K562 (cell line): ENCODE results near the gene CCT3. TPM values are rescaled to one million over a fixed set of nuclear protein-coding genes. Genes with fewer than 3 reads are reported as not detected.

Source experiments
- ADNP ChIP-seq: fragments of 200-800 bp; sonication (Bioruptor generic); IDR thresholded peaks from 2 replicates; pipeline ENCODE4 v1.6.1; 2016; ENCODE audit warnings: missing genetic modification characterization, missing compliant biosample characterization
- ARNT ChIP-seq, 2 experiments: fragments of 450-650 bp; IDR thresholded peaks; 2 replicates each; pipeline ENCODE4 v1.6.1; 2016; ENCODE audit warnings: mild to moderate bottlenecking in 1 of 2
- CBFA2T2 ChIP-seq: fragments of 450-650 bp; conservative IDR thresholded peaks from 2 replicates; pipeline ENCODE4 v1.6.1; 2017; ENCODE audit warnings: mild to moderate bottlenecking
- JUND ChIP-seq, 2 experiments: IDR thresholded peaks; 2 replicates in 1 of 2; 3 replicates in 1 of 2; pipeline ENCODE4 v1.6.1; 2011; ENCODE audit warnings: borderline replicate concordance in 2 of 2, low read depth in 2 of 2, low read length in 2 of 2, improper control_type of control experiment in 1 of 2, missing biosample characterization in 1 of 2, missing genetic modification characterization in 1 of 2, missing genetic modification reagents in 1 of 2
- MXI1 ChIP-seq: IDR thresholded peaks from 2 replicates; pipeline ENCODE4 v1.6.1; 2011; ENCODE audit warnings: low read depth, mild to moderate bottlenecking, improper control_type of control experiment, low read length
- MYBL2 ChIP-seq, 2 experiments: fragments of 450-650 bp in 1 of 2; sonication (generic) in 1 of 2; formaldehyde crosslinking in 1 of 2; IDR thresholded peaks; 2 replicates each; pipeline versions ENCODE4 v1.6.1 to v1.8.1; 2017 to 2022; ENCODE audit warnings: borderline replicate concordance in 1 of 2, inconsistent platforms in 1 of 2, low read depth in 1 of 2, mild to moderate bottlenecking in 1 of 2, missing genetic modification reagents in 1 of 2, moderate library complexity in 1 of 2
- NCOA6 ChIP-seq: fragments of 450-650 bp; IDR thresholded peaks from 2 replicates; pipeline ENCODE4 v1.6.1; 2017; ENCODE audit warnings: mild to moderate bottlenecking
- POLR2G ChIP-seq: fragments of 200-400 bp; formaldehyde crosslinking; IDR thresholded peaks from 2 replicates; pipeline ENCODE4 v1.6.1; 2017; ENCODE audit warnings: low read depth, mild to moderate bottlenecking, antibody characterized with exemption, low read length, moderate library complexity
- PURB ChIP-seq: sonication (generic); formaldehyde crosslinking; IDR thresholded peaks from 2 replicates; pipeline ENCODE4 v1.9.0; 2021; ENCODE audit warnings: low read depth, mild to moderate bottlenecking, missing genetic modification reagents
- RBFOX2 ChIP-seq: fragments of 200-400 bp; formaldehyde crosslinking; IDR thresholded peaks from 2 replicates; pipeline ENCODE4 v1.6.1; 2017; ENCODE audit warnings: low read depth, mild to moderate bottlenecking, low read length, moderate library complexity
- SIX5 ChIP-seq, 2 experiments: IDR thresholded peaks; 2 replicates each; pipeline ENCODE4 v1.6.1; 2011; ENCODE audit warnings: low read length in 2 of 2, borderline replicate concordance in 1 of 2, low read depth in 1 of 2, mild to moderate bottlenecking in 1 of 2, moderate library complexity in 1 of 2; ENCODE audit not compliant: insufficient read depth in 1 of 2
- SMARCA5 ChIP-seq: fragments of 450-650 bp; IDR thresholded peaks from 2 replicates; pipeline ENCODE4 v1.6.1; 2016
- SMC3 ChIP-seq: conservative IDR thresholded peaks from 2 replicates; pipeline ENCODE4 v1.6.1; 2011; ENCODE audit warnings: low read depth, low read length, improper control_type of control experiment; ENCODE audit not compliant: insufficient read depth
- SREBF2 ChIP-seq: sonication (generic); formaldehyde crosslinking; IDR thresholded peaks from 2 replicates; pipeline ENCODE4 v1.4.0; 2020; ENCODE audit warnings: mild to moderate bottlenecking, missing genetic modification reagents
- TAL1 ChIP-seq: fragments of 450-650 bp; IDR thresholded peaks from 2 replicates; pipeline ENCODE4 v1.6.1; 2016; ENCODE audit warnings: mild to moderate bottlenecking
- ZNF76 ChIP-seq: fragments of 250-450 bp; sonication (Bioruptor Pico); IDR thresholded peaks from 2 replicates; pipeline ENCODE4 v1.4.0; 2020; ENCODE audit warnings: mild to moderate bottlenecking, moderate library complexity, borderline replicate concordance
- polyA plus RNA-seq, 8 experiments: library from polyadenylated mRNA; depleted of rRNA in 4 of 8; stranded (reverse) in 5 of 8; unstranded in 3 of 8; fragments of >200 nt; fragmentation: Nextera tagmentation in 2 of 8; fragmentation: Illumina TruSeq in 1 of 8; extraction: Ambion mirVana in 2 of 8; extraction: Trizol in 1 of 8; gene quantifications; 2 replicates each; pipeline versions ENCODE4 v1.2.1 to v1.2.3, GENCODE V29; 2011 to 2014; ENCODE audit warnings: inconsistent platforms in 1 of 8, missing spikeins in 1 of 8
- total RNA-seq, 7 experiments: library from RNA; depleted of rRNA in 6 of 7; stranded (reverse); fragments of >200 nt in 6 of 7; fragmentation: Illumina TruSeq in 2 of 7; extraction: Trizol in 2 of 7; gene quantifications; 2 replicates each; pipeline versions ENCODE4 v1.2.1 to v1.2.3, GENCODE V29; 2011 to 2021; ENCODE audit warnings: low replicate concordance in 1 of 7
- TF ChIP-seq, protein P1 (sequence below): fragments of 200-800 bp; sonication (Bioruptor generic); IDR thresholded peaks from 2 replicates; pipeline ENCODE4 v1.6.1; 2017; ENCODE audit warnings: missing genetic modification characterization, missing compliant biosample characterization
- TF ChIP-seq, protein P2 (sequence below): sonication (generic); formaldehyde crosslinking; IDR thresholded peaks from 2 replicates; pipeline ENCODE4 v1.8.0; 2022; ENCODE audit warnings: missing genetic modification reagents, mild to moderate bottlenecking, borderline replicate concordance
- TF ChIP-seq, protein P3 (sequence below): fragments of 250-450 bp; sonication (Bioruptor Pico); IDR thresholded peaks from 2 replicates; pipeline ENCODE4 v1.9.0; 2021; ENCODE audit warnings: mild to moderate bottlenecking, inconsistent platforms
- TF ChIP-seq, protein P4 (sequence below): fragments of 450-650 bp; IDR thresholded peaks from 2 replicates; pipeline ENCODE4 v1.6.1; 2016; ENCODE audit warnings: borderline replicate concordance

CCT3 gene
- total and polyA plus RNA-seq, 9 of the 15 experiments (the other 6 are each of a cell fraction or from before 2014, with no cell fraction given): 475 to 1,167 (median 610) TPM

DNA sequence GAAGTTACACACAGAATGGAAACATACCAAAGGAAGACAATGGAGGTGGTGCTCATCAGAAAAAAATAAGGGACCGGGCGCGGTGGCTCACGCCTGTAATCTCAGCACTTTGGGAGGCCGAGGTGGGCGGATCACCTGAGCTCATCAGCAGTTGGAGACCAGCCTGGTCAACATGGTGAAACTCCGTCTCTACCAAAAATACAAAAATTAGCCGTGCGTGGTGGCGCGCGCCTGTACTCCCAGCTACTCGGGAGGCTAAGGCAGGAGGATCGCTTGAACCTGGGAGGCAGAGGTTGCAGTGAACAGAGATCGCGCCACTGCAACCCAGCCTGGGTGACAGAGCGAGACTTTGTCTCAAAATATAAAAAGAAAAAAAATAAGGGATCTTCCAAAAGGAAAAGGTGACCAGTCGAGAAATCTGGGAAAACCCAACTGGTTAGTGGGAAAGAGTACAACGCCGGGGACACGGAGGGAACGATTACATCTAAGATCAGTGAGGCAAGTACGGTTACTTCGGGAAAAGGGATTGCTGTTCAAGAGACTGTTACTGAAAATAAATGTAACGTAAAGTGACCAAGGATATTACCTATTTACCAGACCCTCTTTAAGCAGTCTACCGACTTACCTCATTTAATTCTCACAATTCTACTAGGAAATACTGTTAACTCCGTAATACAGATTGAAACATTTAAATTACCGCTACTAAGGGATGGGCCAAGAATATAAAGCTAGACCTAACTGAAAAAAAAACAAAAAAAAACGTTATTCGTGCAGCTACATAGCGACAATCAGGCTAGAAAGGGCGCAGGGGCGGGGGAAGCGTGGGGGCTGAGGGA lies 822 bp downstream of the CCT3 start (continued):
- TF ChIP-seq, protein P1, sequence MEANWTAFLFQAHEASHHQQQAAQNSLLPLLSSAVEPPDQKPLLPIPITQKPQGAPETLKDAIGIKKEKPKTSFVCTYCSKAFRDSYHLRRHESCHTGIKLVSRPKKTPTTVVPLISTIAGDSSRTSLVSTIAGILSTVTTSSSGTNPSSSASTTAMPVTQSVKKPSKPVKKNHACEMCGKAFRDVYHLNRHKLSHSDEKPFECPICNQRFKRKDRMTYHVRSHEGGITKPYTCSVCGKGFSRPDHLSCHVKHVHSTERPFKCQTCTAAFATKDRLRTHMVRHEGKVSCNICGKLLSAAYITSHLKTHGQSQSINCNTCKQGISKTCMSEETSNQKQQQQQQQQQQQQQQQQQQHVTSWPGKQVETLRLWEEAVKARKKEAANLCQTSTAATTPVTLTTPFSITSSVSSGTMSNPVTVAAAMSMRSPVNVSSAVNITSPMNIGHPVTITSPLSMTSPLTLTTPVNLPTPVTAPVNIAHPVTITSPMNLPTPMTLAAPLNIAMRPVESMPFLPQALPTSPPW: peak; percentile 78
- 0 out of 2 replicates have a peak, but pooled peaks have one; percentile 48 for TF ChIP-seq MXI1
- TF ChIP-seq, protein P2, sequence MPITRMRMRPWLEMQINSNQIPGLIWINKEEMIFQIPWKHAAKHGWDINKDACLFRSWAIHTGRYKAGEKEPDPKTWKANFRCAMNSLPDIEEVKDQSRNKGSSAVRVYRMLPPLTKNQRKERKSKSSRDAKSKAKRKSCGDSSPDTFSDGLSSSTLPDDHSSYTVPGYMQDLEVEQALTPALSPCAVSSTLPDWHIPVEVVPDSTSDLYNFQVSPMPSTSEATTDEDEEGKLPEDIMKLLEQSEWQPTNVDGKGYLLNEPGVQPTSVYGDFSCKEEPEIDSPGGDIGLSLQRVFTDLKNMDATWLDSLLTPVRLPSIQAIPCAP: no peak
- peak; percentile 76; the same call in 1 of the 2 replicates for TF ChIP-seq ADNP (tag)
- TF ChIP-seq POLR2G: no peak
- no peak for TF ChIP-seq ZNF76 (CRISPR knock-in tag)
- TF ChIP-seq PURB (CRISPR knock-in tag): no peak
- TF ChIP-seq RBFOX2: no peak
- no peak for TF ChIP-seq NCOA6
- TF ChIP-seq CBFA2T2: no peak
- peak; percentile 88 for TF ChIP-seq SMARCA5
- TF ChIP-seq SMC3: no peak
- TF ChIP-seq, protein P3, sequence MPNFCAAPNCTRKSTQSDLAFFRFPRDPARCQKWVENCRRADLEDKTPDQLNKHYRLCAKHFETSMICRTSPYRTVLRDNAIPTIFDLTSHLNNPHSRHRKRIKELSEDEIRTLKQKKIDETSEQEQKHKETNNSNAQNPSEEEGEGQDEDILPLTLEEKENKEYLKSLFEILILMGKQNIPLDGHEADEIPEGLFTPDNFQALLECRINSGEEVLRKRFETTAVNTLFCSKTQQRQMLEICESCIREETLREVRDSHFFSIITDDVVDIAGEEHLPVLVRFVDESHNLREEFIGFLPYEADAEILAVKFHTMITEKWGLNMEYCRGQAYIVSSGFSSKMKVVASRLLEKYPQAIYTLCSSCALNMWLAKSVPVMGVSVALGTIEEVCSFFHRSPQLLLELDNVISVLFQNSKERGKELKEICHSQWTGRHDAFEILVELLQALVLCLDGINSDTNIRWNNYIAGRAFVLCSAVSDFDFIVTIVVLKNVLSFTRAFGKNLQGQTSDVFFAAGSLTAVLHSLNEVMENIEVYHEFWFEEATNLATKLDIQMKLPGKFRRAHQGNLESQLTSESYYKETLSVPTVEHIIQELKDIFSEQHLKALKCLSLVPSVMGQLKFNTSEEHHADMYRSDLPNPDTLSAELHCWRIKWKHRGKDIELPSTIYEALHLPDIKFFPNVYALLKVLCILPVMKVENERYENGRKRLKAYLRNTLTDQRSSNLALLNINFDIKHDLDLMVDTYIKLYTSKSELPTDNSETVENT (CRISPR knock-in tag): no peak
- TF ChIP-seq ARNT (IDR thresholded peaks at IDR 0.05): no peak
- no peak for TF ChIP-seq SREBF2 (CRISPR knock-in tag)
- no peak for TF ChIP-seq TAL1
- no peak for TF ChIP-seq SIX5 (IDR thresholded peaks at IDR 0.05; ENCODE audit: borderline replicate concordance in 1 of 2, insufficient read depth in 1 of 2, low read depth in 1 of 2, low read length in 2 of 2)
- TF ChIP-seq, protein P4, sequence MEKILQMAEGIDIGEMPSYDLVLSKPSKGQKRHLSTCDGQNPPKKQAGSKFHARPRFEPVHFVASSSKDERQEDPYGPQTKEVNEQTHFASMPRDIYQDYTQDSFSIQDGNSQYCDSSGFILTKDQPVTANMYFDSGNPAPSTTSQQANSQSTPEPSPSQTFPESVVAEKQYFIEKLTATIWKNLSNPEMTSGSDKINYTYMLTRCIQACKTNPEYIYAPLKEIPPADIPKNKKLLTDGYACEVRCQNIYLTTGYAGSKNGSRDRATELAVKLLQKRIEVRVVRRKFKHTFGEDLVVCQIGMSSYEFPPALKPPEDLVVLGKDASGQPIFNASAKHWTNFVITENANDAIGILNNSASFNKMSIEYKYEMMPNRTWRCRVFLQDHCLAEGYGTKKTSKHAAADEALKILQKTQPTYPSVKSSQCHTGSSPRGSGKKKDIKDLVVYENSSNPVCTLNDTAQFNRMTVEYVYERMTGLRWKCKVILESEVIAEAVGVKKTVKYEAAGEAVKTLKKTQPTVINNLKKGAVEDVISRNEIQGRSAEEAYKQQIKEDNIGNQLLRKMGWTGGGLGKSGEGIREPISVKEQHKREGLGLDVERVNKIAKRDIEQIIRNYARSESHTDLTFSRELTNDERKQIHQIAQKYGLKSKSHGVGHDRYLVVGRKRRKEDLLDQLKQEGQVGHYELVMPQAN: 0 out of 2 replicates have a peak, but pooled peaks have one; percentile 12
- TF ChIP-seq JUND (IDR thresholded peaks at IDR 0.05; ENCODE audit: borderline replicate concordance, low read depth, low read length): no peak
- no peak for TF ChIP-seq JUND (tag; IDR thresholded peaks at IDR 0.05; ENCODE audit: borderline replicate concordance, low read depth, low read length)
- no peak for TF ChIP-seq MYBL2 (IDR thresholded peaks at IDR 0.05; ENCODE audit: low read depth)
- TF ChIP-seq MYBL2 (CRISPR knock-in tag; IDR thresholded peaks at IDR 0.05; ENCODE audit: borderline replicate concordance): no peak
